Tibial nerve (tissue), 4 donors: ENCODE data around the gene TMCC1.

Experiments
- CTCF ChIP-seq, 5 experiments: fragments of 200-600 bp in 3 of 5; fragments of 450-650 bp in 2 of 5; sonication (generic) in 3 of 5; IDR thresholded peaks; one replicate each; pipeline ENCODE4 v1.5.1; 2016 to 2019; ENCODE audit warnings: antibody characterized with exemption in 5 of 5, mild to moderate bottlenecking in 3 of 5, moderate library complexity in 2 of 5
- EP300 ChIP-seq, 2 donors: sonication (generic); formaldehyde crosslinking; IDR thresholded peaks; one replicate each; pipeline ENCODE4 v1.6.1; 2017; ENCODE audit warnings: antibody characterized with exemption in 2 of 2, mild to moderate bottlenecking in 1 of 2
- POLR2A ChIP-seq, 2 donors: fragments of 450-650 bp; IDR thresholded peaks; one replicate each; pipeline ENCODE4 v1.6.1; 2017; ENCODE audit warnings: antibody characterized with exemption in 2 of 2, mild to moderate bottlenecking in 2 of 2, moderate library complexity in 2 of 2

DNA sequence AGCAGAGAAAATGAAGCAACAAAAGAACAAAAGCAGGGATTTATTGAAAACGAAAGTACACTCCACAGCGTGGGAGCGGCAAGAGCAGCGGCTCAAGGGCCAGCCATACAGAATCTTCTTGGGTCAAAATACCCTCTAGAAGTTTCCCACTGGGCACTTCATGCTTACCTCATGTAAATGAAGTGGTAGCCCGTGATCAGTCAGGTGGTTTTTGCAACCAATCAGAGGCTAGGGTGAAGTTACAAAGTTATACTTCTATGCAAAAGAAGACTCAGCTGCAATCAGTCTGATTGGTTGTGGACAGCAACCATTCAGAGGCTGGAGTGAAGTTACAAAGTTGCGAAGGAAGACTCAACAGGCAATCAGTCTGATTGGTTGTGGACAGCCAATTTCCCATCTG, 43.2 kb upstream of the TMCC1 start:
- TF ChIP-seq EP300 (IDR thresholded peaks at IDR 0.05) (peak in 1 of 2 donors; percentile 64), CTCF (IDR thresholded peaks at IDR 0.05) (no peak), POLR2A (IDR thresholded peaks at IDR 0.05) (peak in 1 of 2 donors; percentile 42)
